Fibroblast of the aortic adventitia (primary cell): ENCODE results near the gene MOGAT1. TPM values are rescaled to one million over a fixed set of nuclear protein-coding genes. Genes with fewer than 3 reads are reported as not detected.
"Not testable (repeated sequence)": the region's sequence is repeated elsewhere in the genome, so short reads cannot be mapped to it uniquely, and the experiment has no call there.

Experiments
- DNase-seq: peaks from one replicate; pipeline ENCODE4 v3.0.0-alpha.2; 2010; ENCODE audit warnings: low read depth
- H3K4me3 ChIP-seq: 2 replicates; pipeline ENCODE4 v1.5.1; 2011; ENCODE audit warnings: low read depth, mild to moderate bottlenecking, control low read depth, low read length, moderate library complexity
- total RNA-seq: library from RNA; depleted of rRNA; stranded (reverse); fragments of >200 nt; gene quantifications from 2 replicates; pipeline ENCODE4 v1.2.3, GENCODE V29; 2012; ENCODE audit warnings: low replicate concordance
- TF ChIP-seq, protein P1 (sequence below): IDR thresholded peaks from 2 replicates; pipeline ENCODE4 v1.5.1; 2011; ENCODE audit warnings: mild to moderate bottlenecking, low read length, control low read depth, inconsistent platforms; ENCODE audit not compliant: insufficient read depth

MOGAT1 gene
- total RNA-seq, 1 donor = not detected

DNA sequence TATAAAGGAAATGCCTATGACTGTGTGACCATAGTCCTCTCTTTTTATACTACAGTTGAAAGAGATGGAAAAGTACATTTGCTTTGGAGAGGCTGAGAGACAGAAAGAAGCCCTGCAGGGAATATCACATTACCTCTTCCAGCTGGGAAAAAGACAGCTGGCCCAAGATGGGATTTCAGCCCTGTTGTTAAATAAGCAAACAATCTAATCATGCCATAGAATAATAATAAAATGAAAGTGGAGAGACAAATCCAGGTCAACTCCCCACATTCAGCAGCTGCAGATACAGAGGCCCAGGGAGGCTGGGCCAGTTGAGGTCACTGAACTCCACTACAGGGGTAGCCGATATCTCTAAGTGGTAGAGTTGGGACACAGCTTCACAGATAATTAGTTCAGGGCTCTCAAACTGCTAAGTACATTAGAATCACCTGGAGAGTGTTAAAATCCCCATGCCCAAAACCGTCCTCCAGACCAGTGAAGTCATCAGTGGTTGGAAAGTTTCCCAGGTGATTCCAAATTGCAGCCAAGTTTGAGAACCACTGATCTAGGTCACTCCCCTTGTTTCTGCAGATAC lies 81.9 kb downstream of the MOGAT1 start:
- H3K4me3 ChIP-seq = no peak overlapping the region
- DNase-seq = peak; percentile 88
- TF ChIP-seq, protein P1, sequence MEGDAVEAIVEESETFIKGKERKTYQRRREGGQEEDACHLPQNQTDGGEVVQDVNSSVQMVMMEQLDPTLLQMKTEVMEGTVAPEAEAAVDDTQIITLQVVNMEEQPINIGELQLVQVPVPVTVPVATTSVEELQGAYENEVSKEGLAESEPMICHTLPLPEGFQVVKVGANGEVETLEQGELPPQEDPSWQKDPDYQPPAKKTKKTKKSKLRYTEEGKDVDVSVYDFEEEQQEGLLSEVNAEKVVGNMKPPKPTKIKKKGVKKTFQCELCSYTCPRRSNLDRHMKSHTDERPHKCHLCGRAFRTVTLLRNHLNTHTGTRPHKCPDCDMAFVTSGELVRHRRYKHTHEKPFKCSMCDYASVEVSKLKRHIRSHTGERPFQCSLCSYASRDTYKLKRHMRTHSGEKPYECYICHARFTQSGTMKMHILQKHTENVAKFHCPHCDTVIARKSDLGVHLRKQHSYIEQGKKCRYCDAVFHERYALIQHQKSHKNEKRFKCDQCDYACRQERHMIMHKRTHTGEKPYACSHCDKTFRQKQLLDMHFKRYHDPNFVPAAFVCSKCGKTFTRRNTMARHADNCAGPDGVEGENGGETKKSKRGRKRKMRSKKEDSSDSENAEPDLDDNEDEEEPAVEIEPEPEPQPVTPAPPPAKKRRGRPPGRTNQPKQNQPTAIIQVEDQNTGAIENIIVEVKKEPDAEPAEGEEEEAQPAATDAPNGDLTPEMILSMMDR = no peak

DNA sequence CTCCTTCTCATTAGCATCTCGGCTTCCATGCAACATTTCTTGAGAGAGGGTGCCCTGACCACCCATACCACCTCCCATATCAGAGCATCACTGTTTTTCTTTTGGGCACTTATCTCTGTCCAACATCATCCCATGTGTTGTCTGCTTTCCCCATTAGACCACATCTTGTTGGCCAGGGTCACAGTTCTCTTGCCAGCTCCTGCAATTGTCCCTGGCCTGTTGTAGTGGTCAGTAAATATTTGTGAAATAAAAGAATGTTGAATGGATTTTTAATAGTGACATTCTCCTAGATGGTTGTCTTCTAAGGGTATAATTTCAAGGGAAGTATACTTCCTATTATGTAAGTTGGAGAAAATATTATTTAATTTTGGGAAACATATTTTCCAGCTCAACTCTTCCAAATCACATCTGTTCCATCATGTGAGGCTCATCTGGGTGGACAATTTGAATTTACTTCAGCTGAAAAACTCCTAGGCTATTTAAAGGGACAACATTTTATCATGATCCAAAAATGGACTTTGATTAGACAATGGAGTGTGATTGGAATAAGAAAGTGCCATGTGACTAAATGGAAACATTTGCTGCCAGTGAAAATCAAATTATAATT lies 83.0 kb downstream of the MOGAT1 start:
- no peak overlapping the region for H3K4me3 ChIP-seq
- DNase-seq = no peak
- TF ChIP-seq, protein P1 = no peak

DNA sequence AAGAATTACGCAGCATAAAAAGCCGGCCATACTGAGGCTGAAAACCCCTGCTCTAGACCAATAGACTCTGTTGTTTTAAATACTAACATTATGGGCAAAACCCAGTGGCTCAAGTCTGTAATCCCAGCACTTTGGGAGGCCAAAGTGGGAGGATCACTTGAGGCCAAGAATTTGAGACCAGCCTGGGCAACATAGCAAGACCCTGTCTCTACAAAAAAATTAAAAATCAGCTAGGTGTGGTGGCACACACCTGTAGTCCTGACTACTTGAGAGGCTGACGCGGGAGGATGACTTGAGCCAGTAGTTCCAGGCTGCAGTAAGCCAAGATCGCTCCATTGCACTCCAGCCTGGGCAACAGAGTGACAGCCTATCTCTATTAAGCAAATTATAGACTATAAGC lies 84.1 kb downstream of the MOGAT1 start:
- not testable (repeated sequence) for DNase-seq, H3K4me3 ChIP-seq

DNA sequence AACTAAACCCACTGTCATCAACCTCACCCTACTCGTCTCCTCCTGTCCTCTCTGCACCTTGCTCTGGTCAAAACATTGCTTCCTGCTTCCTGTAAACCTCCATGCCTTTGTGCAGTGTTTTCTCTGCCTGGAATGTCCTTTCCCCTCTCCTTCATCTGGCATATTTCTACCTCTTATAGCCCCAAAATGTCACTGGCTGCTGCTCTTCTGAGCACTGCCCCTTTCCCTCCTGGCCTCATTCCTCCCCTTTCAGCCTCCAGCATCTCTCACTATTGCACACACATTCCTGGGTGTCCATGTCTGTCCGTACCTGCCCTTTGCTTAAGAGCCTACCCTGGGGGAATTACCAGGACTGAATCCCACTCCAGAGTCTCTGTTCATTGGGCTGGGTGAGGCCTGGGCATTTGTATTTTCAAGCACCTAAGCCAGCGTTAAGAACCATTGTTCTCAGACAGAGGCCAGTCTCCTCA lies 84.9 kb downstream of the MOGAT1 start:
- no peak overlapping the region for H3K4me3 ChIP-seq
- DNase-seq = no peak
- TF ChIP-seq, protein P1 = no peak

DNA sequence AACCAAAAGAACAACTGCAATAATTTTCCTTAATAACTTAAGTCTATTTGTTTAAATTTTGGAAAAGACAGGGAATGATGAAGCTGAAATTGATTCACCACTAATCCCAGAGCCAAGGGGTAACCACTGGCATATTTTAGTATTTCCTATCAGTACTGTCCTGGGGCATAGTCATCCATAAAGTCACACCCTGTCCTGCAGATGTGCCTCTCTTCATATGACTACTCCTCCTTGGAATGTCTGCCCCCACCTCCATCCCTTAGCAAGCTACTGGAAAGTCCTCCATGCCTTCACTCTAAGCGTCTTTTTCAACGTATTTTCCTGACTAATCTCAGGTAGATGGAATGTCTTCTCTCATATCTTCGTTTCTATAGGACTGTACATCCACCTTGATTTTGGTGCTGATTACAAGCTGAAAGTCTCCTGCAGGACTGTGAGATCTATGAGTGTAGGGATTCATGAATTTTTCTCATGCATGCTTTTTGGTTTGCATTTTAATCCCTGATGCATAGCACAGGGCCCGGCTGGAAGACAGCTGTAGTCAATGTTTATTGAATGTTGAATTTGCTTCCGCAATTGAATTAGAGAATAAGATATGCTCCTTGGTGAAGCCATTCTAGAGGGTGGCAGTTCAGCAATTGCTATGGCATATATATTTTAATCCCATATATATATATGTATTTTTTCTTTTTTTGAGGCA lies 85.6 kb downstream of the MOGAT1 start:
- H3K4me3 ChIP-seq = no peak overlapping the region
- TF ChIP-seq, protein P1 = no peak
- peak; percentile 45 for DNase-seq

Other genes starting within 250 kb of the MOGAT1 start
- not detected in 2 replicates for gene SGPP2, start 247.1 kb upstream of the MOGAT1 start, total RNA-seq
- gene FARSB, start 15.6 kb upstream of the MOGAT1 start, total RNA-seq = 6.5 and 34.3 TPM in 2 replicates
- 88.5 and 94.0 TPM in 2 replicates for gene ACSL3, start 189.4 kb downstream of the MOGAT1 start, total RNA-seq